GM21367 (cell line): ENCODE results near the gene EPHA6.

Experiments used
- ATAC-seq: cut with Tn5 transposase; IDR thresholded peaks from one replicate; pipeline ENCODE4 v1.9.1; 2021; ENCODE audit not compliant: unreplicated experiment

Gene EPHA6

GRCh38 chr3:96813820-96814650, at the start of gene EPHA6:
Gene EPHA6 (plus strand): TSS chr3:96814594.
- no peak for ATAC-seq

- ATAC-seq, result no peak
These were observed 37.6 kb upstream of the EPHA6 start for GRCh38 chr3:96776818-96777217.

GRCh38 chr3:96779810-96780209, 34.6 kb upstream of the EPHA6 start:
- no peak for ATAC-seq

- ATAC-seq, result no peak
These were observed 18.3 kb upstream of the EPHA6 start for GRCh38 chr3:96796101-96796500.

GRCh38 chr3:96803870-96804269, 10.5 kb upstream of the EPHA6 start:
- no peak for ATAC-seq

- ATAC-seq, result no peak
These were observed 8.1 kb upstream of the EPHA6 start for GRCh38 chr3:96806341-96806740.

GRCh38 chr3:96813134-96813819, 1.1 kb upstream of the EPHA6 start:
- ATAC-seq, result peak; percentile 99

- ATAC-seq, result no peak
These were observed 515 bp downstream of the EPHA6 start for GRCh38 chr3:96814651-96815567.

- ATAC-seq, result no peak
These were observed 16.8 kb downstream of the EPHA6 start for GRCh38 chr3:96831175-96831574.

GRCh38 chr3:96833301-96833700, 18.9 kb downstream of the EPHA6 start:
- no peak for ATAC-seq

GRCh38 chr3:96836153-96836915, 21.9 kb downstream of the EPHA6 start:
- ATAC-seq, result no peak

GRCh38 chr3:96843505-96844203, 29.3 kb downstream of the EPHA6 start:
- no peak for ATAC-seq

GRCh38 chr3:96844204-96844514, 29.8 kb downstream of the EPHA6 start:
- ATAC-seq, result no peak

GRCh38 chr3:96852849-96853248, 38.5 kb downstream of the EPHA6 start:
- ATAC-seq, result no peak

- no peak for ATAC-seq
These were observed 46.5 kb downstream of the EPHA6 start for GRCh38 chr3:96860882-96861281.

- ATAC-seq, result no peak
These were observed 48.8 kb downstream of the EPHA6 start for GRCh38 chr3:96863129-96863740.

- ATAC-seq, result no peak
These were observed 51.2 kb downstream of the EPHA6 start for GRCh38 chr3:96865605-96866004.

GRCh38 chr3:96869316-96869715, 54.9 kb downstream of the EPHA6 start:
- ATAC-seq, result no peak

GRCh38 chr3:96877510-96877909, 63.1 kb downstream of the EPHA6 start:
- ATAC-seq, result no peak

- ATAC-seq, result no peak
These were observed 85.6 kb downstream of the EPHA6 start for GRCh38 chr3:96900031-96900430.
